Activated CD4-positive, alpha-beta memory T cell treated with anti-CD3 and anti-CD28 coated beads for 36 hours (primary cell): Measurements from ENCODE around the gene TBC1D24. TPM values are rescaled to one million over a fixed set of nuclear protein-coding genes. Genes with fewer than 3 reads are reported as not detected.
A peak's percentile ranks its signal among the peaks of the same experiment; 100 is the strongest.

Experiments
- CTCF ChIA-PET: fragments of 350-600 bp; sonication (Branson Sonifier 250); formaldehyde crosslinking; loops from one replicate; lab custom pipeline; 2021; ENCODE audit warnings: antibody characterized with exemption, inconsistent platforms; lab: Charles Lee
- POLR2A ChIA-PET: fragments of 350-600 bp; sonication (Branson Sonifier 250); formaldehyde crosslinking; loops from one replicate; lab custom pipeline; 2021; ENCODE audit warnings: antibody characterized with exemption; lab: Charles Lee
- DNase-seq: peaks from one replicate; pipeline ENCODE4 v3.0.0-alpha.2; 2020
- H3K27ac Mint-ChIP-seq: one replicate; pipeline ENCODE4 v1.8.0; 2021; ENCODE audit warnings: mixed read lengths
- H3K27me3 Mint-ChIP-seq: one replicate; pipeline ENCODE4 v1.8.0; 2021; ENCODE audit warnings: mixed read lengths
- H3K36me3 Mint-ChIP-seq: one replicate; pipeline ENCODE4 v1.8.0; 2021; ENCODE audit warnings: mixed read lengths
- H3K4me1 Mint-ChIP-seq: one replicate; pipeline ENCODE4 v1.8.0; 2021; ENCODE audit warnings: low read depth, mixed read lengths
- H3K4me3 Mint-ChIP-seq: one replicate; pipeline ENCODE4 v1.8.0; 2021; ENCODE audit warnings: mild to moderate bottlenecking, mixed read lengths
- H3K9me3 Mint-ChIP-seq: one replicate; pipeline ENCODE4 v1.8.0; 2021; ENCODE audit warnings: mixed read lengths
- intact Hi-C: fragments of 100-400 bp; cut with micrococcal nuclease; formaldehyde crosslinking; loops from one replicate; pipeline ENCODE4 v1.15.1; 2023
- total RNA-seq, 2 experiments: library from RNA; stranded (reverse); gene quantifications; one replicate each; pipeline ENCODE4 v1.2.3, GENCODE V29; 2021

Gene TBC1D24
- total RNA-seq, 2 experiments from 2014 or later = 12.2 to 12.4 TPM

DNA sequence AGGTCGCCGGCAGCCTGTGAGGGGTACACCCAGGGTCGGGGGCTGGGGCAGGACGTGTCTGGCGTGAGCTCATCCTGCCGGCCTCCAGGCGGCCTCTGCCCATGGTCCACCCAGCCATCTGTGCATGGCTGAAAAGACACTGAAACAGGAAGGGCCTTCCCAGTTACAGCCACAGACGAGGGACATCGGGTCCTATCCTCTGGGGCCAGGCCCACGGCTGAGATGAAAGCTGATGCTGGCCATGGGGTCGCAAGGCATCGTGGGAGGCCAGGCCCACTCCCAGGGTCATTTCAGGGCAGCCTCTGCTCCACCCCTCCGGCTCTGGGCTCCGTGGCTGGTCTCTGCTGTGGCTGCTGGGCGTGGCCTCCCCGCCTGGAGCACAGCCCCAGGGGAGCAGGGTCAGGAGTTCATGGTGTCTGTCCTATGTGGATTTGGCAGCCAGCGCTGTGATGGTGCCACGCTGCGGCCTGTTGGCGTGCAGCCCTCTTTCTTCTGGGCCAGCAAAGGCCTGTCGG, 22.2 kb downstream of the TBC1D24 start:
- intact Hi-C loops = no loop called here
- H3K9me3 Mint-ChIP-seq = no peaks in the 10 kb centered on the region
- H3K27ac Mint-ChIP-seq = no peak overlapping the region
- H3K27me3 Mint-ChIP-seq = no peaks in the 10 kb centered on the region
- ChIA-PET POLR2A (no interaction called here), CTCF (no interaction called here)
- no peaks in the 10 kb centered on the region for H3K36me3 Mint-ChIP-seq
- H3K4me1 Mint-ChIP-seq = no peaks in the 10 kb centered on the region
- no peak for DNase-seq
- no peak overlapping the region for H3K4me3 Mint-ChIP-seq

DNA sequence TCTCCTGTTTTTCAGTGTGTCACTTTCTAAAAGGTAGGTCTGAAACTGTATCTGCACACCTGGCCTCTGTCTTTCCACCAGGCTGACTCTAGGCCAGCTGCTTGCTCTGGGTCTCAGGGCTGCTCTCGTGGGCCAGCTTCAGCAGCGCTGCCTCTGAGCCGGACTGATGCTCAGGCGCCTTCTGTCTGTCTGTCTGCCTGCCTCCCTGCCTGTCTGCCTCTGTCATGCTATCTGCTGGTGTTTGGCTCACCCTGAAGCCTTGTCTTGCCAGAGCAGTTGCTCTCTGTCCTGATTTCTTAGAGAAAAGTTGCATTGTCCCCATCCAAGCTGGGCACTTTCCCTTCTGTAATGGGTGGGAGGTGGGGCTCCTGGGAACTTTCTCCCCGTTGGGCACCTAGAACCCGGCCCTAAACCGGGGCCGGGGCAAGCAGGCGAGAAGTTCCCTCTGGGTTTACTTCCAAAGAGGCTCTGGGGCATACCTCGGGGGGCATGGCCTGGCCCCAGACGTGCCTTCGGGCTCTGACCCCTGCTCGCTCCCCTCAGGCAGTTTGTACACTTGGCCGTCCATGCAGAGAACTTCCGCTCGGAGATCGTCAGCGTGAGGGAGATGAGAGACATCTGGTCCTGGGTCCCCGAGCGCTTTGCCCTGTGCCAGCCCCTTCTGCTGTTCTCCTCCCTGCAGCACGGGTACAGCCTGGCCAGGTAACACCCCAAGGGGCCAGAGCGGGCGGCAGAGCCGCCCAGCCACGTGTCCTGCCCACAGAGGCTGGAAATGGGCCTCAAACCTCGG, 23.0 kb downstream of the TBC1D24 start:
- H3K27me3 Mint-ChIP-seq = no peaks in the 10 kb centered on the region
- ChIA-PET CTCF (no interaction called here), POLR2A (interaction anchor here (0.7 kb wide), 1 partner anchor 23 kb away, joined by 3 read pairs; the partner anchor contains the start of gene TBC1D24)
- no peak overlapping the region for H3K27ac Mint-ChIP-seq
- DNase-seq = no peak
- no peaks in the 10 kb centered on the region for H3K9me3 Mint-ChIP-seq
- intact Hi-C loops = no loop called here
- no peaks in the 10 kb centered on the region for H3K36me3 Mint-ChIP-seq
- no peak overlapping the region for H3K4me3 Mint-ChIP-seq
- H3K4me1 Mint-ChIP-seq = no peaks in the 10 kb centered on the region

DNA sequence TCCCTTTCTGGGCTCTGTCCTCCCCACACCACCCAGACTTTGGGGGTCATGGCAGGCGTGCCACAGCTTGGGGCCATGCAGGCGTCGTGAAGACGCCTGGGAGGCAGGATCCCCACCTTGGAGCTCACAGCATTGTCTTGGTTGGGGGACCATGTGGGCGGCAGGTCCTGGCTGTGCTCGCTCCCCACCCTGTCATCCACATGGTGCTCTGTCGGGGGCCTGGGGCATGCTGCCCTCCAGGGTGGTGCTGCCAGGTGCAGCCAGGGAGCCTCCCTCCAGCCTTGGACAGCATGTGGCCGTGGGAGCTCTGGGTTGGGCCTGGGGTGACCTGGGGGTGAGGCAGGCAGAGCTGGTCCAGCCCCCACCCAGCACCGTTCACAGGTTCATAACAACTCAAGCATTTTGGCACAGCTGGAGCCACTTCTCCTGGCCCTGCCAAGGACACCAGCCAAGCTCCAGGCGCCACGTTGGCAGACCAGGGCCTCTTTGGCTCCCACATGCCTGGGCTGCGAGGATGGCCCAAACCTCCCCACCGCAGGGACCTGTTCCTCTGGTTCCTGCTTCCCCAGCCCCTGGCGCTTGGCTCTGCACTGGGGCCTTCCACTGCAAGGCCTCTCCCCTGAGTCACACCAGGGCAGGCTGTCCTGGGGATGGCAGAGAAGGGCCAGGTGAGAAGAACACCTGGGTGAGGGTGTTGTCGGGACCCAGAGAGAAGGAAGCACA, 23.8 kb downstream of the TBC1D24 start:
- H3K4me1 Mint-ChIP-seq = no peaks in the 10 kb centered on the region
- no peak overlapping the region for H3K4me3 Mint-ChIP-seq
- H3K9me3 Mint-ChIP-seq = no peaks in the 10 kb centered on the region
- ChIA-PET POLR2A (interaction anchor here (0.7 kb wide), 1 partner anchor 24 kb away, joined by 3 read pairs; the partner anchor contains the start of gene TBC1D24), CTCF (no interaction called here)
- no peaks in the 10 kb centered on the region for H3K27me3 Mint-ChIP-seq
- no peak for DNase-seq
- H3K36me3 Mint-ChIP-seq = no peaks in the 10 kb centered on the region
- intact Hi-C loops = no loop called here
- no peak overlapping the region for H3K27ac Mint-ChIP-seq

DNA sequence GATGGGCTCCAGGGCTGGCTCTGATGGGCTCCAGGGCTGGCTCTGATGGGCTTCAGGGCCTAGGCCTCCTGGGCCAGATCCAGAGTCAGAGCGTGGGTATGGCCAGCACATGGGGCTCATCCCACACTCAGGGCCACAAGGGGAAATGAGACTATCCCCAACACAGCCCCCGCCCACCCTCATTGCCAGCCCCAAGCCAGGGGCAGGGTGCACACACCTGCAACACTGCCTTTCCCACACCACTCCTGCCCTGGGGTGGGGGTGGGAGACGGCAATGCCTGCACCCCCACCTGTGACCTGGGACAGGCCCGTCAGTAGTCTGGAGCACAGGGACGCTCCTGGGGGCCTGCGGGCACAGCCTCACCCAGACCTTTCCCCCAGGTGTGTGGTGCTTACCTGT, 24.5 kb downstream of the TBC1D24 start:
- CTCF ChIA-PET = interaction anchor here (1.0 to 2.9 kb wide), 2 partner anchors 40 to 305 kb away, joined by 3 to 21 read pairs; partner anchors contain the start of gene TEDC2
- no peaks in the 10 kb centered on the region for H3K36me3 Mint-ChIP-seq
- POLR2A ChIA-PET = no interaction called here
- H3K9me3 Mint-ChIP-seq = no peaks in the 10 kb centered on the region
- H3K4me3 Mint-ChIP-seq = no peak overlapping the region
- intact Hi-C loops = no loop called here
- no peaks in the 10 kb centered on the region for H3K27me3 Mint-ChIP-seq
- H3K27ac Mint-ChIP-seq = no peak overlapping the region
- no peak for DNase-seq
- H3K4me1 Mint-ChIP-seq = no peaks in the 10 kb centered on the region

DNA sequence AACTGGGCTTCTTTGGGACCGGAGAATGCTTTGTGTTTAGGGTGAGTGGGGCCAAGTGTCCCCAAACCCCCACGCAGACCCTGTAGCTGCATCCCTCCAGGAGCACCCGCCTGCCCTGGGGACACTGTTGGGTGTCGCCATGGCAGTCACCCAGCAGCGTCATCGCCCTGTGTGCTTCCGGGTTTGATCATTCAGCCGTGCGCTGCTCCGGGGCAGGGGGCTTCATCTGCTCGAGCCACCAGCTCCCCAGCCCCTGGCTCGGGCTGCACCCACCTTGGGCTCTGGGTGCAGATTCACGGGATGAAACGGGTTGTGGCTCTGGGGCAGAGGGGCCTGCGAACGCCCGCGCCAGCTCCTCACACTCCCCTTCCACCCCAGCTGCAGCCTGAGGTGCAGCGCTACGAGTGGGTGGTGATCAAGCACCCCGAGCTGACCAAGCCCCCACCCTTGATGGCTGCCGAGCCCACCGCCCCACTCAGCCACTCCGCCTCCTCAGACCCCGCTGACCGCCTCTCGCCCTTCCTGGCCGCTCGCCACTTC, 25.0 kb downstream of the TBC1D24 start:
- ChIA-PET CTCF (interaction anchor here (1.0 to 2.9 kb wide), 7 partner anchors 13 to 305 kb away, joined by 3 to 21 read pairs (median 5); partner anchors contain the start of genes ABCA3, CCNF and TEDC2), POLR2A (no interaction called here)
- DNase-seq = no peak
- Mint-ChIP-seq H3K27me3 (no peaks in the 10 kb centered on the region), H3K4me3 (no peak overlapping the region), H3K9me3 (no peaks in the 10 kb centered on the region), H3K27ac (no peak overlapping the region), H3K36me3 (no peaks in the 10 kb centered on the region), H3K4me1 (no peaks in the 10 kb centered on the region)
- intact Hi-C loops = loop anchor here (2.0 to 10.0 kb wide), 2 partner anchors 159 to 305 kb away; partner anchors contain the start of genes ABCA3 and CASKIN1

DNA sequence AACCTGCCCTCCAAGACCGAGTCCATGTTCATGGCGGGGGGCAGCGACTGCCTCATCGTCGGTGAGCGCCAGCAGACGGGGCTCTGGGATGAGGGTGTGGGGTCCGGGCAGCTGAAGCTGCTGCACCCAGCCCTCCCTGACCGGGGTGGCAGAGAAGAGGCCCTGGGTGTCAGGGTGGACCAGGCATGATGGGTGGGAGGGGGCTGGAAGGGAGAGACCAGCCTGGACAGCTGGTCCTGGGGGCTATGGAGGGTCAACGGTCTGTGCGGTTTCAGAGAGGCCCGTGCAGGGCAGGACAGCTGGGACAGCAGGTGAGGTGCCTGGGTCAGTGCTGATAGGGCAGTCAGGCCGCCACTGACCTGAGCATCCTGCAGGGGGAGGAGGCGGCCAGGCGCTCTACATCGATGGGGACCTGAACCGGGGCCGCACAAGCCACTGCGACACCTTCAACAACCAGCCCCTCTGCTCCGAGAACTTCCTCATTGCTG, 25.5 kb downstream of the TBC1D24 start:
- Mint-ChIP-seq H3K4me3 (no peak overlapping the region), H3K27ac (no peak overlapping the region), H3K4me1 (no peaks in the 10 kb centered on the region), H3K9me3 (no peaks in the 10 kb centered on the region), H3K27me3 (no peaks in the 10 kb centered on the region), H3K36me3 (no peaks in the 10 kb centered on the region)
- POLR2A ChIA-PET = no interaction called here
- CTCF ChIA-PET = interaction anchor here (0.8 to 2.9 kb wide), 25 partner anchors 8 to 306 kb away, joined by 3 to 21 read pairs (median 4); partner anchors contain the start of genes ABCA3, ATP6V0C, CCNF and CEMP1
- intact Hi-C loops = loop anchor here (2.0 to 10.0 kb wide), 2 partner anchors 160 to 306 kb away; partner anchors contain the start of genes ABCA3 and CASKIN1
- DNase-seq = no peak

DNA sequence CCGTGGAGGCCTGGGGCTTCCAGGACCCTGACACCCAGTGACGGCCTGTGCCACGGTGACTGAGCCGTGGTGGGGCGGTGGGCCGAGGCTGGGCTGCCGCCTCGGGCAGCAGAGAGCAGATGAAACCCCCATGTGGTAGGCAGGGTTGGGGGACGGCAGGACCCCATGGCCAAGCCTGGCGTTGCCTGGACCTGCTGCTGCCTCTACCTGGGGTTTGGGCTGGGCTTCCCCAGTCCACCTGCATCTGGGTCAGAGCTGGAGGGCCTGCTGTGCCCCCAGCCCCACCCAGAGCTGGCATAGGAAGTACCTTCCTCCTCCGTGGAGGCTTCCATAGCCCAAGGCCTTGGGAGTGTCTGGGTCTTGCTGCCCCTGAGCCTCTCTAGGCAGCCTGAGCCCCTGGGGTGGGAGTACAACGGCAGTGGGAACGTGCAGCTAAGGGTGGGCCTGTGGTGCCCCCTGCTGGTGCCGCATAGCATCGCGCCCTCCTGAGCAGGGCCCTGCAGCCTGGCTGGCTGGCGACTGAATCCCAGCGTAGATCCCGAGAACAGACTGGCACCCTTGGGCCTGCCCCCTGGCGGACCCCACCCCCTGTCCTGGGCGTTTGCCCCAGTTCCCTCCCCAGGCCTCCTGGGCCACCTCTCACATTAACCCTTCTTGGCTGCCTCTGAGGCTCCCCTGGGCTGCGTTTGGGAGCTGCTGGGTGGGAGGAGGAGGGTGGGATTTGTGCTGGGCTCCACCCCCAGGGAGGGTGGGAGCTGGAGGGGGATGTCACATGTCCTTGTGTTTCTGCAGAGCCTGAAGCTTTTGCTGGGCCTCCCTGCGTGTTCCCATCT, 26.2 kb downstream of the TBC1D24 start:
- Mint-ChIP-seq H3K27me3 (no peaks in the 10 kb centered on the region), H3K27ac (no peak overlapping the region), H3K4me3 (no peak overlapping the region), H3K9me3 (no peaks in the 10 kb centered on the region), H3K4me1 (no peaks in the 10 kb centered on the region), H3K36me3 (no peaks in the 10 kb centered on the region)
- POLR2A ChIA-PET = interaction anchor here (1.1 kb wide), 1 partner anchor 31 kb away, joined by 3 read pairs; no protein-coding TSS in a partner anchor
- intact Hi-C loops = loop anchor here (2.0 to 10.0 kb wide), 2 partner anchors 160 to 306 kb away; partner anchors contain the start of genes ABCA3 and CASKIN1
- peak; percentile 85 for DNase-seq
- CTCF ChIA-PET = interaction anchor here (0.7 to 2.9 kb wide), 29 partner anchors 9 to 307 kb away, joined by 3 to 21 read pairs (median 4); partner anchors contain the start of genes ABCA3, ATP6V0C, CCNF and CEMP1

DNA sequence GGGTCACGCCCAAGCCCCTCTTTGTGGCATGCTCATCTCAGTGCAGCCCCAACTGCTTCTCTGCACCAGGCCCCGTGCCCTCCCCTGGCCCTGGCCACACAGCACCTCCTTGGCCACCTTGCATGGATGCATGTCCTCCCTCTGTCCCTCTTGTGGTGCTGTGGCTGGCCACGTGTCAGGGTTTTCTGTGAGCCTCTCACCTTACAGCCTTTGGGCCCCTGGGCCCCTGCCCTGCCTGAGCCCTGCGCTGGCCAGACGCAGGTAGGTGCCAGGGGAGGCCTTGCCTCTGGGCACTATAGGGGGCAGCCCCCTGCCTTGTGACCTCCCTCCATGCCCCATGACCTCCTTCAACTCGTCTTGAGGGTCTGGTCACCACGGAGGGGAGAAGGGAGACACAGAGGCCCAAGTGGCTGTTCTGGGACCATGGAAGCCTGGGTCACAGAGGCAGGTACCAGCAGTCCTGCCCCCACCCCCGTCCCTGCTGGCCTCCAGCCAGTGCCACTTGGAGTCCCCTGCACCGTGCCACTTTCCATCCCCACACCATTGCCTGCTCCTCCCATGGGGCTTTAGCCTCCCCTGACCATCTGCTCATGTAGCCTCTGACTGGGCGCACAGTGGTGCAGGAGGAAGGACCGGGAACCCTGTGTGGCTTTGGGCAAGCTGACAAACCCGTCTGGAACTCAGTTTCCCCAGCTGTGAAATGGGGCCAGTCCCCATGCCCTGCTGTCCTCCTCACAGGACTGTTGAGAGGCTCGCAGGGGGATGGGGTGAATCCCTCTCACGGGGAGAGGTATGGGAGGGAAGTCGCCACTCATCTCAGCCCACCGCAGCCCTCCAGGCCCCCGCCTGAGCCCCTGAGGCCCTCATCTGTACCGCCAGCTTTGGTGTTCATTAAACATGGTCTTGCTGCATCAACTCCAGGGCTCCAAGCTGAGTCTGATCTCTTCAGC, 27.3 kb downstream of the TBC1D24 start:
- POLR2A ChIA-PET = interaction anchor here (1.1 kb wide), 1 partner anchor 32 kb away, joined by 3 read pairs; no protein-coding TSS in a partner anchor
- no peak overlapping the region for H3K4me3 Mint-ChIP-seq
- no peaks in the 10 kb centered on the region for H3K9me3 Mint-ChIP-seq
- H3K36me3 Mint-ChIP-seq = no peaks in the 10 kb centered on the region
- no peaks in the 10 kb centered on the region for H3K27me3 Mint-ChIP-seq
- CTCF ChIA-PET = interaction anchor here (0.7 to 2.9 kb wide), 18 partner anchors 10 to 308 kb away, joined by 3 to 21 read pairs (median 5); partner anchors contain the start of genes ATP6V0C, CCNF, CEMP1 and E4F1
- no peaks in the 10 kb centered on the region for H3K4me1 Mint-ChIP-seq
- DNase-seq = no peak
- intact Hi-C loops = loop anchor here (2.0 to 10.0 kb wide), 2 partner anchors 161 to 307 kb away; partner anchors contain the start of genes ABCA3 and CASKIN1
- no peak overlapping the region for H3K27ac Mint-ChIP-seq

DNA sequence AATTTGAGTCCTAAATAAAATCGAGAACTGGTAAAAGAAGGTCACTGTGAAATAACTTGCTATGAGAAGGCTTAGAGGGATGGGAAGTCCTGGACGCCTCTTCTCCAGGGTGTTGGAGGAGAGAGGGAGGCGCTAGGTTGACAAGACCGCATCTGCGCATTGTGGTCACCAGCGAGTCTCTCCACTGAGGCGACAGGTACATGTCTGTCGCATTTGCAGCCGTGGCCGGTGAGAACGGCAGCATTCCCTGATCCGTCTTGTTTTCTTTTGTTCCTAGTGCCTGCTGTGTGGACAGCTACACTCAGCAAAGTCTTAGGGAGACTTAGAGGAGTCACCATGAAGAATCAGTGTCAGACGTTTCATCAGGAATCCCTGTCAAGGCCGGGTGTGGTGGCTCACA, 30.8 kb downstream of the TBC1D24 start:
- POLR2A ChIA-PET = no interaction called here
- CTCF ChIA-PET = no interaction called here

More for the DNA sequence above, 30.8 kb downstream of the TBC1D24 start:
- H3K36me3 Mint-ChIP-seq = no peaks in the 10 kb centered on the region
- no peaks in the 10 kb centered on the region for H3K9me3 Mint-ChIP-seq
- intact Hi-C loops = loop anchor here (10.0 kb wide), 1 partner anchor 311 kb away; the partner anchor contains the start of gene CASKIN1
- no peak overlapping the region for H3K27ac Mint-ChIP-seq
- no peaks in the 10 kb centered on the region for H3K4me1 Mint-ChIP-seq
- no peaks in the 10 kb centered on the region for H3K27me3 Mint-ChIP-seq
- no peak overlapping the region for H3K4me3 Mint-ChIP-seq
- no peak for DNase-seq
